ENCODE data around the gene FAT3.

The FAT3 gene

DNA sequence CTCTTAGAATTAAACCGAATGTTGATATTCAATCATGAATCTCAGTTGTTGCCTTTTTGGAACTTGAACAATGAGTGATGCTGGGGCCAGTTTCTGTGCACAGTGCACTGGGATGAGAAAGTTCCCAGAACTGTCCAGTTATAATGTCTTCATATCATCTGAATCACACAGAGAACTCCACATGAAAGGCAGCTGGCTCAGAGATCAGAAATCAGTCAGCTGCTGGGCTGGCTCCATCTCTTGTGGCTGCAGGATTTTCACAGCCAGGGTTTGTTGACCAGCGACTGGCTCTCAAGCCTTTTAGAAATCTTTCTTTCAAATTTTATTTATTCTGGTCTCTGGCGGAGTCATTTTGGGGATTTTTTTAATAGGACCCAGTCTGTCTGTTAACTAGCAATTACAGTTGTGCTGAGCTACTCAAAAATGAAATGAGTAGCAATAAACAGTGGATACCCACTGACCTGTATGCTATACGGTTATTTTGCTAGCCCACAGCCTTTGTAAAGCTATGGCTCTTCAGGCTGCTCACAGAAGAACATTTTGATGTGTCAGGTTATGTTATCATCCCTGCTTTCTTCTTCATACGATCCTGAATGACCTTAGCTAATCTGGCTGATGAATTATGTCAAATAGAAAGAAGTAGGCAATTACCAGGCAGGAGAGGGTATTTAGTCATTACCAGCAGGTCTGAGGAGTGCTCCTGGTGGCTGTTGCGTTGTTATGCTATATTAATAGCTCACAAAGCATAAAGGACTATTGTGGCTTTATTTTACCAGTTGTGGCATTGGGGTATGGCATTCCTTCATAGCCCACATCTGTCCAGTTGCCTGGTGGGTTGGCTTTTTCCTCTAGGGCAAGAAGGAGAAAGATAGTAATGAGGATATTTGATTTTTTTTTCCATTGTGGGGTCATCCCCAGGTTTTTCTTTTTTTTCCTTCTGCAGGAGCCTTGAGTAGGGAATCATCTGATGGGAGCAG, 3.6 kb downstream of the FAT3 start:
- DNase-seq (ENCODE audit: low read depth in 3 of 3), result no peak

- no peak for DNase-seq (ENCODE audit: low read depth in 3 of 3)
Measured at GRCh38 chr11:92236856-92237255, 12.2 kb downstream of the FAT3 start.

GRCh38 chr11:92240916-92241315, 16.3 kb downstream of the FAT3 start:
- DNase-seq (ENCODE audit: low read depth in 3 of 3), result no peak

GRCh38 chr11:92245700-92246271, 21.2 kb downstream of the FAT3 start:
- DNase-seq (ENCODE audit: low read depth in 3 of 3), result no peak

DNA sequence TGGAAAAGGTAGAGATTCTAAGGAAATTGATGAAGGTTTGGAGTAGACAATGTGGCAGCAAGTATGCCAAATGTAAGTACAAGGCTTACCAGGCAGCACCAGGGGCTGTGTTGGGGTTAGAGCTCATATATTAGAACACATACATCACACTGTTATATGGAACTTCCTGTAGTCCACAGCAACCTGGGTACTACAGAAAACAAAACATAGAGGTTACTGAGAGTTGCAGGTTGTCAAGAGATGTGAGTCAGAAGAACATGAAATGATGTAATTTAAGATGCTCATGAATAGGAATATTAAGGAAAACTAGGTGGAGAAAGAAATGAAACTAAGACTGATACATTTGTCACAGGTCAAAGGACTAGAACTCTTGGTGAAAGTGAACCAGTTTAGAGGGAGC, 22.0 kb downstream of the FAT3 start:
- DNase-seq (ENCODE audit: low read depth in 3 of 3), result no peak

- no peak for DNase-seq (ENCODE audit: low read depth in 3 of 3)
Measured at GRCh38 chr11:92249156-92249753, 24.6 kb downstream of the FAT3 start.

DNA sequence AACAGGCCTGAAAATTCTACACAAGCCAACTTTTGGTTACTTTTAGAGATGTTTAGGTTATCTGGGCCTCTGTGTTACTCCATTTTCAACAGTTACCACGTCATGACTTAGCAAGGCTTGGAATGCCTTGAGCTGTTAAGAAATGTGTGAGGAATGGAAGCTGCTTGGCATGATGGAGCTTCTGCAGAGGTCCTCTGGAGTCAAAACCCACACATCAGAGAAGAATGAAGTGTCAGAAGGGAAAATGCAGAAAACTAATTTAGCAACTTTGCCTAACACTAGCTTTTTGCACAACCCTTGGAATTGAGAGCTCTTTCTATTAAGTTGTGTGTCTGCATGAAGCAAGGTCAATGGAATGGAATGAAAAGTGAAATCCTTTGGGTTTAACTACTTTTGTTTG, 27.4 kb downstream of the FAT3 start:
- no peak for DNase-seq (ENCODE audit: low read depth in 3 of 3)

GRCh38 chr11:92253421-92253820, 28.8 kb downstream of the FAT3 start:
- DNase-seq (ENCODE audit: low read depth in 3 of 3), result no peak

DNA sequence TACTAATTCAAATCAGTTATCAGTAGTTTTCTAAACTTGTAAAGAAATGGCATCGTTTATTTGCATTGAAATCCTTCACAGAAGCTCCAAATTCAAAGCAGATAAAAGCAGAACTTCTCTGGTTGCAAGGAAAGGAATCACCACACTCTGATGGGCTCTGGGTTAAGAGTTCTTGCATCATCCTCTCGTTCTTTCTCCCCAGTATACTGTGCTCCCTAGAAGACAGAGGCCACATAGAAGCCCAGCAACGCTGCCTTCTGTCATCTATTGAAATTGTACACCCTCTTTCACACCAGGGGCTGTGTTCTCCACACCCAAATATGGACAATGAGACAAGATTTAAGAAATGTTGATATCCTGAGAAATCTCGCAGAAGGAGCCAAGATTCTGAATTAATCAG, 29.3 kb downstream of the FAT3 start:
- no peak for DNase-seq (ENCODE audit: low read depth in 3 of 3)

- DNase-seq (ENCODE audit: low read depth in 3 of 3), result no peak
Measured at GRCh38 chr11:92257536-92257935, 32.9 kb downstream of the FAT3 start.

GRCh38 chr11:92259861-92260260, 35.2 kb downstream of the FAT3 start:
- no peak for DNase-seq (ENCODE audit: low read depth in 3 of 3)

DNA sequence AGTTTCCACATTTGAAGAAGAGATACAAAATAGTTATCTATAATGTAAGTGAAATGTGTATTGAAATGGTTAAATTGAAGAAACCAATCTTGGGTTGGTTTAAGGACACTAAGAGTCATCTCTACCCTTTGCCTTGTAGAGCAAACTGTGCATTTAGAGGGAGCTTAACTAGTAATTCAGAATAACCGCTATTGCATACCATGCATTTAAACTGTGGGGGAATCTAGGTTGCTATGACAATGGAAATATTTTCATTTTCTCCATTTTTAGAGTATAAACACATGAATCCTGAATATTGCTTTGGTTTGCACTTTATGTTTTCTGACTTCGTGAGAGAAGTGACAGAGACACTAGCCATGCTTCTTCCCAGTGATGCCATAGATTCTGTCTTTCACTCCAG, 39.7 kb downstream of the FAT3 start:
- no peak for DNase-seq (ENCODE audit: low read depth in 3 of 3)

GRCh38 chr11:92266806-92267205, 42.2 kb downstream of the FAT3 start:
- DNase-seq (ENCODE audit: low read depth in 3 of 3), result no peak

GRCh38 chr11:92267278-92267677, 42.7 kb downstream of the FAT3 start:
- no peak for DNase-seq (ENCODE audit: low read depth in 3 of 3)

DNA sequence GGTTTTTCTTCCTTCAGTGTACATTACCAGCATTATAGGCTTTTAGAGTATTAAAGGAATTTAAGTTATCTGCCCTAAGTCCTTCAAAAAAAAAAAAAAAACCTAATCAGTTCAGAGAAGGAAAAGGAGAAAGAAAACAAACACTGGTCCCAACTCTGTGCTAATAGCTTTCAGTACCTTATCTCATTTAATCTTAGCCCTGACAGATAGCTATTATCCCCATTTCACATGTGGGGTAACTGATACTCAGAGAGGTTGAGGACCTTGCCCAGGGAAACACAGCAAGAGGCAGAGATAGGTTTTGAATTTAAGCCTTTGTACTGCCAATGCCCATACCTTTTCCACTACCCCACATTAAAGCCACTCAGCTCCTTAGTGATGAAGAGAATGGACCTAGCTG, 43.4 kb downstream of the FAT3 start:
- DNase-seq (ENCODE audit: low read depth in 3 of 3), result no peak

DNA sequence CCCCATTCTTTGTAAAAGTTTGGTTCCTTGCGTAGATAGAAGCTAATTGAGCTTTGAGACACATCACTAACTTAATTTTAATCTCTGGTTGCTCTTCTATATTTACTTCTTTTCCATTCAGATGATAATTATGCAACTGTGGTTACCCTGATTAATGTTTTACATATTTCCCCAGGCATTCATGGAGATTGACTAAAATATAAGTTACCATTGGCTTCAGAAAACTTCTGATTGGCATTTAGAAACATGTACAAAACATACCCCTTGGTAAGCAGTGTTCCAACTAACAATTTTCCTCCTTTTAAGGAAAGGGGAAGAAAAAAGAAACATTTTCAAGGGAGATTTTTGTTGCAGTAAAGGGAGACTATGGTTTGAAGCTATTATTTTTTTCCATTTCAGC, 43.9 kb downstream of the FAT3 start:
- no peak for DNase-seq (ENCODE audit: low read depth in 3 of 3)

GRCh38 chr11:92269021-92269420, 44.4 kb downstream of the FAT3 start:
- DNase-seq (ENCODE audit: low read depth in 3 of 3), result no peak

DNA sequence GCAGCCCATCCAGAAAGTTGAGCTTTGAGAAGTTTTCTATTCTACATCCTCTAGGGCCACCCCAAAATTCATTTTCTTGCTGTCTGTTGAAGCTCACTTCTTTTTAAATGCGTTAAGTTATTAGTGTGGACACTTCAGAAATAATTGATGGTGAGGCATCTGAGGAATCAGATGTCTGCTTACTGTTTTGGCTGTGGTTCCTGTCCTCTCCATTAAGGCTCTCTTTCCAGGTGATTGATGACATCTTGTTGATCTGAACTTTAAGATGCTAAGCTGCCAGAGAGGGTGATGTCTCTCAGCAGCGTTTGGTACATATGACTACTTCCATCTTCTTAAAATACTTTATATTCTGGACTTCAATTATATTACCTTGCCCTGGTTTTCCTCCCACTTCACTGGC, 45.2 kb downstream of the FAT3 start:
- no peak for DNase-seq (ENCODE audit: low read depth in 3 of 3)

DNA sequence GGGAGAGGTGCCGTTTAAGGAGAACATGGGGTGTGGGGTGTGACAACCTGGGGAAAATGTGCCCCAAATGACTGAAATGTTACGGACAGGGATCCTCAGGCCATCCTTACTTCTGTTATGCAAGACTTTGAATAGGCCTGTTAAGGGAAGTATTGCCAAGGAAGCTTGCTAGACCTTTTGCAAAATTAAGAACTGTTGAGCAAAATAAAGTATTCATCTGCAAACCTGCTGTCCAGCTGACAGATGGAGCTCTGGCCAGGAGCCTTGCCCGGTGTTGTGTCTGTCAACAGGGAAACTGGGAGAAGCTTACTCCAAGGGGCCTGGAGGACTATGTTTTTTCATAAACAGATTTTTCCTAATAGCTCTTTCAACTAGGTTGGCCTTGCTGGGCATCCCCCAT, 48.0 kb downstream of the FAT3 start:
- no peak for DNase-seq (ENCODE audit: low read depth in 3 of 3)
